NCI-H1417 (cell line): ENCODE results near the gene SLC35F4.

Experiments
- DNase-seq, 3 experiments: peaks; one replicate each; lab custom pipeline; 2025; lab: John Stamatoyannopoulos, UW

The SLC35F4 gene

DNA sequence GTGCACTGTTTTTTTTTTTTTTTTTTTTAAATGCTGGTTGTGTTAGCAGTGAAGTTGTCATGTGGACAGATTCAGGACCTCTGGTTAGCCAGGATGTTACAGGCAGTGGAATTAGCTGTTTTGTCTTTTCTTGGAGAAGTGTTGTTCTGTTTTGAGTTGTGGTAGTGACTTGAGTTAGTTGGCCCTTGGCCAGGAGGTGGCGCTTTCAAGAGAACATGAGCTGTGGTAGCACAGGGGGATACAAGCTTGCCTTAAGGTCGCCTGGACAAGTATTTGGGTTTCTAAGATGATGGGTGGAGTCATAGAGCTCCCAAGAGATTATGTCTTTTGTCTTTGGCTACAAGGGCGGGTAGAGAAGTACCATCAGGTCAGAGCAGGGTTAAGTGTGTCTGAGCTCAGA is 338.9 kb downstream of the SLC35F4 start:
- DNase-seq = no peak

DNA sequence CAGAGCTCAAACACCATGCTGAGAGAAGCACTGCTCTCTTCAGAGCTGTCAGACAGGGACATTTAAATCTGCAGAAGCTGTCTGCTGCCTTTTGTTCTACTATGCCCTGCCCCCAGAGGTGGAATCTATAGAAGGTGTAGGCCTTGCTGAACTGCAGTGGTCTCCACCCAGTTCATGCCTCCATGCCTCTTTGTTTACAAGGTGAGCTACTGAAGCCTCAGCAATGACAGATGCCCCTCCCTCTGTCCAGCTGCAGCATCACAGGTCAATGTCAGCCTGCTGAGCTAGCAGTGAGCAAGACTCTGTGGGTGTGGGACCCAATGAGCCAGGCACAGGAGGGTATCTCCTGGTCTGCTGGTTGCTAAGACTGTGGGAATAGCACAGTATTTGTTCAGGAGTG is 346.8 kb downstream of the SLC35F4 start:
- no peak for DNase-seq
